ENCODE measurements around the gene DEAF1. TPM values are rescaled to one million over a fixed set of nuclear protein-coding genes. Genes with fewer than 3 reads are reported as not detected.

Gene DEAF1
- total and polyA plus RNA-seq, 2 of the 13 experiments (the other 11 are each of a cell fraction or from before 2014, with no cell fraction given): 22.3 to 29.6 TPM

- Histone ChIP-seq H3K27ac (ENCODE audit: extremely low read length, insufficient read depth, low read length) (no peak overlapping the region), H3K9me3 (ENCODE audit: low read length) (no peaks in the 10 kb centered on the region), H3K79me2 (ENCODE audit: insufficient read depth, low read length) (no peaks in the 10 kb centered on the region), H3K36me3 (replicated peaks in 1 of 2; ENCODE audit: control insufficient read depth in 1 of 2, insufficient read depth in 2 of 2, low read length in 2 of 2) (peaks cover 3 to 9% of the 10 kb centered on the region in 2 experiments; a peak in 1 of 5 replicates), H3K27me3 (ENCODE audit: control insufficient read depth in 1 of 2, insufficient read depth in 2 of 2, low read length in 2 of 2) (no peaks in the 10 kb centered on the region), H4K20me1 (ENCODE audit: insufficient read depth, low read length) (0 out of 2 replicates have a peak, but pooled peaks cover 3% of the 10 kb centered on the region), H3K4me2 (ENCODE audit: low read depth, low read length) (no peak overlapping the region), H2AFZ (ENCODE audit: low read length) (no peak overlapping the region), H3K9ac (ENCODE audit: insufficient read depth, low read depth, low read length) (no peak overlapping the region), H3K4me3 (replicated peaks in 1 of 3; ENCODE audit: insufficient read depth in 1 of 3, low read depth in 2 of 3, low read length in 3 of 3) (no peak overlapping the region), H3K4me1 (ENCODE audit: insufficient read depth, low read length) (no peaks in the 10 kb centered on the region)
- 96% methylated on average over 24 of the region's 28 CpGs for WGBS (ENCODE audit: low lambda C conversion rate)
- intact Hi-C loops (cut with micrococcal nuclease; ENCODE audit: unreplicated experiment): no loop called here
- ChIA-PET POLR2A (no interaction called here), CTCF (ENCODE audit: low intra/inter-chr PET ratio, low total read pairs) (no interaction called here)
- peak; percentile 36; the same call in 1 of the 2 replicates for TF ChIP-seq POLR2G (IDR thresholded peaks at IDR 0.05; ENCODE audit: low read depth, low read length)
- TF ChIP-seq ZNF781 (CRISPR knock-in tag; IDR thresholded peaks at IDR 0.05; ENCODE audit: borderline replicate concordance, not compliant biosample characterization): no peak
- TF ChIP-seq JUND (CRISPR knock-in tag; IDR thresholded peaks at IDR 0.05): no peak
- TF ChIP-seq SP1 (IDR thresholded peaks at IDR 0.05): no peak
- no peak for TF ChIP-seq SP1 (CRISPR knock-in tag; IDR thresholded peaks at IDR 0.05)
- TF ChIP-seq POLR2AphosphoS5 (IDR thresholded peaks at IDR 0.05; ENCODE audit: low read depth, low read length): no peak
- TF ChIP-seq ZFP36L1 (CRISPR knock-in tag; IDR thresholded peaks at IDR 0.05): no peak
- TF ChIP-seq ZNF790 (CRISPR knock-in tag; IDR thresholded peaks at IDR 0.05; ENCODE audit: borderline replicate concordance): no peak
- TF ChIP-seq CC2D1A (CRISPR knock-in tag; IDR thresholded peaks at IDR 0.05): no peak
- BruUV-seq (replicated peaks): no TSS peak
- ATAC-seq (no peak), DNase-seq (ENCODE audit: low spot score) (no peak), FAIRE-seq (no peak)
- in situ Hi-C loops (cut with HindIII; ENCODE audit: extremely low pct_ligation_motif_present, low pct_unique_long_range_greater_than_20kb): no loop called here
These were observed 56.2 kb downstream of the DEAF1 start for GRCh38 chr11:638631-639331.
